CD4-positive, alpha-beta T cell treated with Interleukin-1 beta for 1 hour (primary cell): ENCODE data around the gene SPATA21.

Experiments used
- DNase-seq, 2 donors: peaks; one replicate each; pipeline ENCODE4 v3.0.0-alpha.2; 2020 to 2022

SPATA21 gene

DNA sequence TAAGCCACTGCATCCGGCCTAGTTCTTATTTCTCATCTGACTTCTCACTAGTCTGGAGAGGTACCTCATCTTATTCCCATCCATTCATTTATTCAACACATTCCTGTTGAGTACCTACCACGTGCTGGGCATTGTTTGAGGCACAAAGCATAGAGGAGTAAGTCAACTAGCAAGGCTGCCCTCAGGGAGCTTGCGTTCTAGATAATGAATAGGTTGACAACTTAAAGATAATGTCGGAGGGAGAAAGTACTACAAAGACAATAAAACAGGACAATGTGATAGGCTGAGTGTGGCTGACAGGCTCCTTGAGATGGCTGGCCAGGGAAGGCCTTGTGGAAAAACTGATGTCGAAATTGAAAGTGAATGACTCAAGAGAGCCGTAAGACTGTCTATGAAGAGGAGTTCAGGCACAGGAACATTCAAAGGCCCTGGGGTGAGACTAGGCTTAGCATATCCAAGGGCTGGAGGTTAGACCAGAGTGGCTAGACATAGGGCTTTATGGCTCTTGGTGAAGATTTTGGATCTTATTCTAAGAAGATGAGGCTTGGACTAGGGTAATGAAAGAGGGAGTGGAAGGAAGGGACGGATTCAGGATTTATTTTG is 18.3 kb downstream of the SPATA21 start:
- no peak for DNase-seq

DNA sequence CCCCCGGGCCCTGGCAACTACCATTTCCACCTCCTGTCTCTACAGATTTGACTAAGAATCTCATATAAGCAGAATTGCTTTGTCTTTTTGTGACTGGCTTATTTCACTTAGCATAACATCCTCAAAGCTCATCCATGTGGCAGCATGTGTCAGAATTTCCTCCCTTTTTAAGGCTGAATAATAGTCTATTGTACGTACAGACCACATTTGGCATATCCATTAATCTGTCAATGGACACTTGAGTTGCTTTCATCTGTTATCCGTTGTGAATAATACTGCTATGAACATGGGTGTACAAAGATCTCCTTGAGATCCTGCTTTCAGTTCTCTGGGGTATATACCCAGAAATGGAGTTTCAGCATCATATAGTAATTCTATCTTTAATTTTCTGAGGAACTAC is 24.0 kb downstream of the SPATA21 start:
- no peak for DNase-seq

DNA sequence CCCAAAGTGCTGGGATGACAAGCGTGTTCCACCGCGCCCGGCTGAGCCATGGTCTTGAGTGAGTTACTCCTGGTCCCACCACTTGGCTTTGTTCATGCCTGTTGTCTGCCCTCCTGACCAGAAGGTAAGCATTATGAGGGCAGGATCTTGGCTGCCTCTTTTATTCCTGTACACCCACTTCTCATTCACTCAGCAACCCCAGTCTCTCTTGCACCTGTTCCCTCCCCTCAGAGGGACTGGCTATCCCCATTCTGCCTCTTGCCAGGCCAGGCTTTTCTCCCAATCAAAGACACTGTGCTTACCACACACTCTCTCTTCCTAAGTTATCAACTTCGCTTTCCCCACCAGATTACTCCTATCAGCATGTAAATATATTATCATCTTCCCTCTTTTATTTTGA is 26.4 kb downstream of the SPATA21 start:
- DNase-seq, result no peak

DNA sequence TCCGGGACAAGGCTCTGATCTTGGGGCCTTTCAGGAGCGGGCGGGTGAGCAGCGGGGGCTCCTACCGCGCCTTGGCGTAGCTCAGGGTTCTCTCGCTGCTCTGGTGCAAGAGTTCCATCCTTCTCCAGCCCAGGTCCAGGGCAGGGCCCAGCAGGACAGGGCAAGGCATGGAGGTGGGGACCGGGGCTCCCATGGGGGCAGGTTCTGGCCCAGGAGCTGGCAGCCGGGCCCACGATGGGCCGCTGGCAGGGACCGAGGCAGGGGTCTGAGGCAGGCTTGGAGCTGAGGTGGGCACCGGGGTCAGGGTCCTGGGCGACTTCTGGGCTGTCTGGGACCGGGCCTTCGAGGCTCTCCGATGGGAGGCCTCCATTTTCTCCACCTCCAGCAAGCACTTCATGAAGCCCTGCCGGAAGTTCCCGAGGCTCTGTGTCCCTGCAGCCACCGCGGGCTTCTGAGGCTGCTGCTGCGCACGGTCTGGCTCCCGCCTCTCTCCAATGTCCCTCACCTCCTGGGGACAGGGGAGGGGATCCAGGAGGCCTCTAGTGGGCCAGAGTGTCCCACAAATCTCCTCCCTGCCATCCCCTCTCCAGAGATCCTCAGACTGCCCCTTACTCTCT is 27.6 kb downstream of the SPATA21 start:
- no peak for DNase-seq

DNA sequence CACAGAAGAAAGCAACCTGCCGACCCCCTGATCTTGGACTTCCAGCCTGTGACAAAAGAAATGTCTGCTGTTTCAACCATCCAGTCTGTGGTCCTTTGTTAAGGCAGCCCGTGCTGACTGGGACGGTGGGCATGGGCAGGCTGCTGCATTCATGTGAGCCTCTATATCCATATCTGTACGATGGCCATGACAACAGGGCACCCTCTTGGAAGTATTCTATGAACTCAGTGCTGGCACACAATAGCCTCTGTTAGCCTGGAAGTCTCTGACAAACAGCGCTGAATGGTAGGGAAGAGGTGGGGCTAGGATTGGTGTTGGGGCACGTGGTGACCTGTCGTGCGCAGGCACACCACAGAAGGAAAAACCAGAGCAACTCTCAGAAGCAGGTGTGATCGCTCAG is 30.4 kb downstream of the SPATA21 start:
- DNase-seq, result no peak

DNA sequence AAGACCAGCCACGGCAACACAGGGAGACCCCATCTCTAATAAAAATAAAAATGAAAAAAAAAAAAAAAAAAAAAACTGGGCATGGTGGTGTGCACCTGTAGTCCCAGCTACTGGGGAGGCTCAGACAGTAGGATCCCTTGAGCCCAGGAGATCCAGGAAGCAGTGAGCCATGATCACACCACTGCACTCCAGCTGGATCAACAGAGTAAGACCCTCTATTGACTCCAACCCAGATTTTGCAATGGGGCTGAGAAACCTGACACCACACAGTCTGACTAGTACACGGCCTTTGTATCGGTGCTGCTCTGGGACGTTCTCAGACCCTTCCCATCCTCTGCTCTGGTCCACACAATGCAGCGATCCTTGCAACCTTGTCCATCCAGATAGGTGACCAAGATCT is 31.8 kb downstream of the SPATA21 start:
- no peak for DNase-seq

DNA sequence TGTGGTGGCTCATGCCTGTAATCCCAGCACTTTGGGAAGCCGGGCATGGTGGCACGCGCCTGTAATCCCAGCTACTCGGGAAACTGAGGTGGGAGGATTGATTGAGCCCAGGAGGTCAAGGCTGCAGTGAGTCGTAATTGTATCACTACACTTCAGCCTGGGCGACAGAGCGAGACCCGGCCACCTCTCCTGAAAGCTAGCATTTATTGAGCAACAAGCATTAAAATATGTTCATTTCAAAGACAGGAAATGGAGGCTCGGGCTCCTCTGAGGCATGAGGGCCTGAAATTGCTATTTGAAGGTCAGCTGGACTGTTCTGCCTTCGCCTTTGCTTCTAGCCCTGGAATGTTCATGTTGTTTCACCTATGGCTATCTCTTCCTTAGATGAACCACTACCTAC is 34.5 kb downstream of the SPATA21 start:
- DNase-seq, result no peak

DNA sequence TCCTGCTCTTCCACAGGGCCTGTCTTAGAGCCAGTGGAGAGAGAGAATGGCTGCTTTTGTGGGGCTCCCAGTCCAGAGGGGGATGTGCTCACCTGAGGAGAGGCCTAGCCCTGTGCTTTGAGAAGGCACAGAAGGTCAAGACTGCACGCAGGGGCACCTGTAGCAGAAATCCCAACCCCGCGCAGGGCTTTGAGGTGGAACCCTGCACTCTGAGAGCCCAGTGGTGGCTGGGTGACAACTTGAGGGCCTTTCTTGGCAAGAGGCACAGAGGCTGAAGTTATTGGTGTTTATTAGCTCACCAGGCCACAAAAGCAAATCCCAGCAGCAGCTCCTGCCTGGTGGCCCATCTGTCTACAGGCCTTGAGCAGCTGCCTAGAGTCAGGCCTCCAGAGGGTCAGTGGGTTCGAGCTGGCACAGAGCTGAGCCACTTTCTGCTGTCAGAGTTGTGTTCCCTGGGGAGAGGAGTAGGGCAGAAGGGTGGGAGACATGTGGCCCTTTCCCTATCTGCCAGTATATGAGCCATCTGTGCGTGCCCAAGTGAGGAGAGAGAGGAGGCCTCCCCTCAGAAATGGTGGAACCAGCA is 38.8 kb downstream of the SPATA21 start:
- DNase-seq, result no peak

DNA sequence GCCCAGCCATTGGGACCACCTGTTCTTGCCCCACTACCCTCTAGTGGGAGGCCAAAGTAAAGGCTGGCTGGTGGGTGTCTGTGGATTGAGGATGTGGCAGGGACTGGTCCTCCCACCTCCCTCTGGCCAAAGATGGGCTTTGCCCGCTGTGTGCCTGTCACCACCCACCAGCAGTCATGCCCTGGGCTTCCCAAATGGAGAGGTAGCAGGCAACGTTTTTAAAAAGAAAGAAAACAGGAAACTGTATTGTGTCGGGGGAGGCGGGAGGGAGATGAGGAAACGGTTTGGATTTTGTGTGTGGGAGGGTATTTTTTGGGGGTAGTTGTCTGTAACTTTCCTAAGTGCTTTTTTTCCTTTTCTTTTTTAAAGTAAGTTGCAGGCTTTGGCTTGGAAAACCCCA is 40.1 kb downstream of the SPATA21 start:
- no peak for DNase-seq

DNA sequence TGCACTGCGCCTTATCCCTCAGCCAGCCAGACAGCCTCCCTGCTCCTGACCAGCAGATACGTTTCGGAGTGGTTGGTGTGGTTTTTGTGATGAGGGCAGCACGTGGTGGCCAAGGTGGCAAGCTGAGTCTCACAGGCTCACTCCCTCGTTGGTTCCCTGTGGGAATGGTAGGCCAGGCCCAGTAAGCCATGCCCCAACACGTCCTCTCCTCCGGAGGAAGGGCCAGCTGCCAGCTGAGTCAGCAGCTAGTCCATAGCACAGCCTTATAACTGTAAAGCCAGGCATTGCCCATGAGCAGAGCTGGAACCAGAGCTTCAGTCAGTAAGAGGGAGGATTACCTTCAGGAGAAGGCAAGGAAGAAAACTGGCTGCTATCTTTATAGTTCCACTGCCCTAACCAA is 40.6 kb downstream of the SPATA21 start:
- no peak for DNase-seq

DNA sequence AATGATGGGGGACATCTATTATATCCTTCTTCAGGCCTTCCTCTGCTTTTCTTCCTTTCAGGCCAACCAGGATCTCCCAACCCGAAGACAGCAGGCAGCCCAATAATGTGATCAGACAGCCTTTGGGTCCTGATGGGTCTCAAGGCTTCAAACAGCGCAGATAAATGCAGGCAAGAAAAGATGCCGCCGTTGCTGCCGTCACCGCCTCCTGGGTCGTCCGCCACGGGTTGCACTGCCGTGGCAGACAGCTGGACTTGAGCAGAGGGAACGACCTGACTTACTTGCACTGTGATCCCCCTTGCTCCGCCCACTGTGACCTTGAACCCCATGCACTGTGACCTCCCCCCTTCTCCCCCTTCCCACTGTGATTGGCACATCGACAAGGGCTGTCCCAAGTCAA is 42.2 kb downstream of the SPATA21 start:
- DNase-seq, result no peak

DNA sequence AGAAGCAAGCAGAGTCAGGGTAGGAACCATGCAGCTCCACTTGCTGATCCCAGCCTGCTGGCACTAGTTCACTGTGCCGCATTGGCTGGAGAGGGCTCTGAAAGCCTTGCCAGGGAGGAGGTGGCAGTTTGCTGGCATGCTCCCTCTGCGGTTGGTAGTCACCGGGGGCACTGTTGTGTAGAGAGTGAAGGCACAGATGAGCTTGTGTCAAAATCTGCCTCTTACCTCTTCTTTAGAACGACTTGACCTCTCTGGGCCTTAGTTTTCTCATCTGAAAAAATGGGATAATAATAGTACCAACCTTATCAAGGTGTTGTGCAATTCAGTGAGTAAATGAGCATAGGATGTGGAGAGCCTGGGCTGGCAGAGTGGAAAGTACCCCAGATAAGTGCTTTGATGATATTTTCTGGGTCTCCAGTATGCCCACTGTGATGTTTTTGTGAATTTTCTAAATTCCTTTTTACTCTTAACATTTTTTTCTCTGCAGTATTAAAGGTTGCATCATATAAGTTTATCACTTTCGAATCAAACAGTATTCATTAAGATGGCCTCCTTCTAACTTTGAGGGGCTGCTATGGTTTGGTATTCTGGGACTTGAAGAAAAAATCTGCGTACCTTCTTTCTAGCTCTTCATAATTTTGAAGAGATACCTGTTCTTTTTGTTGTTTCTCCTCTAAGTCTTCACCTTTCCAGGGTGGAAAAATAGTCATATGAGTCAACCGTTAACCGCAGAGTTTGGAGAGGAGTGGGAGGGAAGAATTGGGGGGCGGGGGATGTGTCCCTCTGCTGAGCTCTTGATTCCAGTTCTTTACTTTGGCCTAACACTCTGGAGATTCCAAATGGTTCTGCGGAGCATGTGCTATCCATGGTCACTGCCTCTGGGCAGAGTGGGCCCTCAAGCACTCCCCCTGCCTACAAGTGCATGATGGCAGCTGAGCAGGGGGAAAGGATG is 43.4 kb downstream of the SPATA21 start:
- no peak for DNase-seq

DNA sequence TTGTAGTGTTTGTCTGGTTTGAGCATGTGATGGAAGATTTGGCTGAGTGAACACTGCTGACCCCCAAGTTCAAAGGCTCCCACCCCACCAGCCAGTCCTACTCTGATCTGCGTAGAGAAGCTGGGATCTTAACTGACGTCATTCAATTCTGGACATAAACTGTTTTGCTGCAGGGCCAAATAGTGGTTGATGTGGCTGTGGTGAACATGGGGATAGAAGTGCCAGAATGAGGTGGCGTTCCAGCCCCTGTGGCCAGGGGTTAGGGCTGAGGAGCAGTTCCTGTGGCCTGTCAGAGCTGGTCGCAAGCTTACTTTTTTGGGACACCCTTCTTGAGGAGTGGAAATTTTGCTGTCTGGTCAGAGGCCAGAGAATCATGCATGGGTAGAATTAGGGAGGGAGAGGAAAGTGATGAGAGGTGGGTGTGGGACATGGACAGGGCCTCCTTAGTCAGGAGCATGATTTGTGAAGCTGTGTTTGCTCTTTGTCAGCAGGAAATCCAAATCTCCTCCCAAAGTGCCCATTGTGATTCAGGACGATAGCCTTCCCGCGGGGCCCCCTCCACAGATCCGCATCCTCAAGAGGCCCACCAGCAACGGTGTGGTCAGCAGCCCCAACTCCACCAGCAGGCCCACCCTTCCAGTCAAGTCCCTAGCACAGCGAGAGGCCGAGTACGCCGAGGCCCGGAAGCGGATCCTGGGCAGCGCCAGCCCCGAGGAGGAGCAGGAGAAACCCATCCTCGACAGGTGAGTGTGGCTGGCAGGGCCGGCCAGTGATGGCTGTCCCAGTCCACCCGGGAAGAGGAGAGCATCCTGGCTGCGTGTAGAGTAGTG is 44.3 kb downstream of the SPATA21 start:
- DNase-seq, result no peak

DNA sequence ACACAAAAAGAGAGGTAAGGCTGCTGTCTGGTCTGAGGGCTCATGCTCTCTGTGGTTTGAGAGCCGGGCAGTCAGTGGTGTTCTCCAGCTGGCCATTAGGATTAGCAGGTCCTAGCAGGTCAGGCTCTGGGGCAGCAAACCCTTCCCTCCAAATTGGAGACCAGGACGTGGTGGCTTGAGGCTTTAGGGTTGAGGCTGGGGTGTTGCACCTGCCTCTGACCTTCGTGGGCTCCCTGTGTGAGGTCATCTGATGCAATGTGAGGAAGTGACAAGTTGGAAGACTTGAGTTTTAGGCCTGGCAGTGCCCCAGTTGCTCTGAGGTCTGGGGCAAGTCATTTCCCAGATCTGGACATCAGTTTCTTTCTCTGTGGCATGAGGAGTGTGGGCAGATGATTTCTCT is 45.8 kb downstream of the SPATA21 start:
- no peak for DNase-seq

DNA sequence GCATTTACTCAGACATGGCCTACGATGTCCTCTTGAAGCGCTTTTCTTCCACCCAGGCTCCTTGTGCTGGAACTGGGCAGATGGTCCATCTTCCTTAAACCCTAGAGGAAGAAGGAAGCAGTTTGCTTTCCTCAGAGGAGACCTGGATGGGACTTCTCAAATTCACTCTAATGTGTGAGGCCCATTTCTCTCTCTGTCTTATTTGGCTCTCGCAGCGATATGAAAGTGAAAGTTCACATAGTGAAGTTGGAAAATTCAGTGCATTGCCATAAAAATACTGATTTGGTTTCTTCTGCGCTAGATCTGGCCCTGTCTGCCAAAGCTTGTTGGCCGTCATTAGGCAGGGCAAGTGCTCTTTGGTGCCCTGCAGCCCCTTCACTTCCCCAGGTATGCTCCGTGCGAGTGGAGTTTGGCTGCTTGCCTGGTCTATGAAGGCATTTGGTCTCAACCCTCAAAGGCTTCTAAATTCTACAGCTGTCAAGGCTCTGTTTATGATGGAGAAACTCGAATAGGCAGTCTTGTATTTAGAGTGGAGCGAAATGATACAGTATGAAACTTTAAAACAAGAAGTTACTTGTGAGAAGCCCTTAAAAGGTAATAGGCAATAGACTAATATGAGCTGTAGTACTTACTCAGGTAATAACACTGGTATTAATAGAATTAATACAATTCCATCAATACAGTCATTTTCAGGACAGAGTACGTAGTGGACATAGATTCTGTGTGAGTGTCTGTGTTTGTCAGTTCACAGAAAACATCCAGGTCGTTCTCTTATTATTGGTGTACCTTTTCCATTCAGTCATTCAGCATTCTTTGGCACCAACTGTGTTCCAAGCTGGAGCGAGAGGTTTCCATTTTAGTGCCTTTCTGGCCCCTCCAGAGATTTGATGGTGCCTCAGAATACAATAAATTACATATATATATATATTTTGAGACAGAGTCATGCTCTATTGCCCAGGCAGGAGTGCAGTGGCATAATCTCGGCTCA is 49.7 kb downstream of the SPATA21 start:
- peak in 1 of 2 donors; percentile 31 for DNase-seq

DNA sequence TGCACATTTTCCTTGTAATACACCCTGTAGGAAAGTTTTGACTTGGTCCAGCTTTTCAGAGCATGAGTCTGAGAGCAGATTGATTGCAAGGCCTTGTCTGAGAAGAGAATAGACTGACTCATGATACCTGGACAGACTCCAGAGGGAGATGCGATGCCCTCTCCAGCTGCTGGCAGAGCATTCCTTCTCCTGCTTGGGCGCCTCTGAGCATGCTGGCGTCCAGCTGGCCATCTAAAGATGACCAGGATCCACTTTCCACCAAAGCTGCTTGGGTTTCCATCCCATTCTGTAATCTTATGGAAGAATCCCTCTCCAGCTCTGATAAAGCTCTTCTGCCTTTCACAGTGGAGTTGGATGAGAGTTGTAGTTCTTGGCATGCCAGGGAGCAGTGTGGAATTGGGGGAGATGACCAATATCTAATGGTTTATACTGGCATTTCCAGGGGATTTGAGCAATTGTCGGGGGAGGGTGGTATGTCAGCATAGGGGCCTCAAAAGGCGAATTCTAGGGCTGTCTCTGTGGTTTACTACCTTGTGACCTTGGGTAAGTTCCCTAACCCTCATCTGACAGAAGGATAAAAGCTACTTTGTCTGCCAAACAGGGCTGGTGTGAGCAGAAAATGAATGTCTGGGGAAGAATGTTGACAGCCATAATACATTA is 50.6 kb downstream of the SPATA21 start:
- DNase-seq, result peak in 1 of 2 donors; percentile 17

DNA sequence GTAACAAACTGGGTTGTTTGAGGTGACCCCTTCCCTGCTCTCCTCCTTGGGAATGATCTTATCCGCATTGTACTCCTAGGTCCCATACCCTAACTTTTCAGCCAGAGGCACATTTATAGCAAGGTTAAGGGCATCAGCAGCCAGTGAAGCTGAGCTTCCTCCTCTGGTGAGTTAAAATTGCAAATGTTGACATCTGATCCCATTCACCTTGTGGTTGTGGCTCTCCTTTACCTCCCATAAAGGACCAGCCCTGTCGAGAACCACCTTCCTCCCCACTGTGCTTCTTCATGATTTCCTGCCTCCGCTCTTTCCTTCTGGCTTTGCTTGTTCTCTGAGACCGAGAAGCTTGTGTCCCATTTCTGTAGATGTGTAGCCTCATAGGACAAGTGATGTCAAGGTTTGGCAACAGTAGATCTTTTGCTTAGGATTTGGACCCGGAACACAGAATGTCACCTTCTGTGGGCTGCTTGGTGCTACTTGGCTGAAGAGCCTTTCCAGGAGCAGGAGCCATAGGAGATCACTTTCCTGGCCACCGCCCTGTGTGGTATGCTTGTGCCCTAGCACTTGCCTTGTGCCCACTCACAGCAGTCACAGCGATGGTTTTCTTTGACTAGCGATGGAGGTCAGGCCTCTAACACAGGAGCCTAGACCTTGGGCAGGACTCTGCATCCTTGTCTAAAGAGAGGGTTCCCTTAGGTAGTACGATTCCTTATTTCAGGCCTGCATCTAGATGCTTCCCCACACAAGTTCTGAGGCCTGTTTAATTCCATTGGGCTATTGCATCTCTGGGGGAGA is 51.4 kb downstream of the SPATA21 start:
- no peak for DNase-seq

DNA sequence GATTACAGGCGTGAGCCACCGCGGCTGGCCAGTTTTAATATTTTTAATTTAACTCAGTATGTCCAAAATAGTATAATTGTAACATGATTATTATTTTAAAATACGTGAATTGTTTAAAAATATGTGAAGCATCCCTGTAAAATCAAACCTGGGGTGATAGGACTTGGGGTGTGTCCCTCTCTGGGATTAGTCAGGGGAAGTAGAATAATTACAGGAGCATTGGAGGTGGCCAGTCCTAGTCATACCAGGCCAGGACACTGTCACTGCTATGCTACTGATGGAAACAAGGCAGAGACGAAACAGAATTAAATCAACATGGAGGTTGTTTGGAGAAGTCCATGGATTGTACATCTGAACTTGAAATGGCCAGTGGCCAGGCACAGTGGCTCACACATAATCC is 53.3 kb downstream of the SPATA21 start:
- no peak for DNase-seq

DNA sequence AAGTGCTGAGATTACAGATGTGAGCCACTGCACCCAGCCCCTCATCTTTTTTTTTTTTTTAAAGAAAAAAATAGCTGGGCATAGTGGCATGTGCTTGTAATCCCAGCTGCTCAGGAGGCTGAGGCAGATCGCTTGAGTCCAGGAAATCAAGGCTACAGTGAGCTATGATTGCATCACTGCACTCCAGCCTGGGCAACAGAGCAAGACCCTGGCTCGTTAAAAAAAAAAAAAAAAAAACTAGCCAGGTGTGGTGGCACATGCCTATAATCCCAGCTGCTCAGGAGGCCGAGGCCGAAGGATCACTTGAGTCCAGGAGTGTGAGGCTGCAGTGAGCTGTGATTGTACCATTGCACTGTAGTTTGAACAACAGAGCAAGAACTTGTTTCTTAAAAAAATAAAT is 56.4 kb downstream of the SPATA21 start:
- no peak for DNase-seq

DNA sequence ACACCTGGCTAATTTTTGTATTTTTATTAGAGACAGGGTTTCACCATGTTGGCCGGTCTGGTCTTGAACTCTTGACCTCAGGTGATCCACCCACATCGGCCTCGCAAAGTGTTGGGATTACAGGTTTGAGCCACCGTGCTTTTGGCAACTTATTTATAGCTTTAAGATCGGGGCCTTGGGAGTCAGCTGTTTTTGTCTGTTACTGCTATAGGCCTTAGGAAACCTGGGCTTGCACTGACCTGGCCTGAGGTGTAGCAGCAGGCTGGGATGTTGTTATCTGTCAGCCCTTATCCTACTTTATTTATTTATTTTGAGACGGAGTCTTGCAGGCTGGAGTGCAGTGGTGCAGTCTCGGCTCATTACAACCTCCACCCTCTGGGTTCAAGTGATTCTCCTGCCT is 58.8 kb downstream of the SPATA21 start:
- no peak for DNase-seq
